Suprapubic skin (tissue), 4 donors: ENCODE data around the gene HOMER1.

ENCODE experiments used
- CTCF ChIP-seq, 2 donors: fragments of 200-600 bp in 1 of 2; fragments of 450-650 bp in 1 of 2; sonication (generic) in 1 of 2; IDR thresholded peaks; one replicate each; pipeline ENCODE4 v1.5.1; 2016 to 2019; ENCODE audit warnings: antibody characterized with exemption in 2 of 2, mild to moderate bottlenecking in 1 of 2, moderate library complexity in 1 of 2
- EP300 ChIP-seq: sonication (generic); formaldehyde crosslinking; IDR thresholded peaks from one replicate; pipeline ENCODE4 v1.6.1; 2017; ENCODE audit warnings: antibody characterized with exemption
- POLR2A ChIP-seq, 2 donors: fragments of 450-650 bp; IDR thresholded peaks; one replicate each; pipeline ENCODE4 v1.6.1; 2017; ENCODE audit warnings: antibody characterized with exemption in 2 of 2, mild to moderate bottlenecking in 2 of 2, moderate library complexity in 2 of 2
- POLR2AphosphoS5 ChIP-seq, 3 donors: sonication (generic); formaldehyde crosslinking; IDR thresholded peaks; one replicate each; pipeline ENCODE4 v1.6.1; 2017; ENCODE audit warnings: antibody characterized with exemption in 3 of 3

GRCh38 chr5:79527431-79527830 is 13.5 kb upstream of the HOMER1 start:
- TF ChIP-seq CTCF (IDR thresholded peaks at IDR 0.05) (no peak), POLR2AphosphoS5 (IDR thresholded peaks at IDR 0.05) (no peak), POLR2A (IDR thresholded peaks at IDR 0.05) (no peak), EP300 (no peak)
